Mucosa of rectum (tissue), 2 donors: ENCODE results near the gene C1orf50.

Experiments used
- H3K27ac ChIP-seq, 2 donors: one replicate each; pipeline ENCODE4 v1.7.0; 2013; ENCODE audit warnings: inconsistent platforms in 2 of 2, low read depth in 2 of 2, low read length in 2 of 2
- H3K27me3 ChIP-seq, 2 donors: one replicate each; pipeline ENCODE4 v1.7.0; 2013; ENCODE audit warnings: low read length in 2 of 2; ENCODE audit not compliant: control insufficient read depth in 2 of 2, insufficient read depth in 2 of 2
- H3K36me3 ChIP-seq, 2 donors: one replicate each; pipeline ENCODE4 v1.7.0; 2013; ENCODE audit warnings: low read length in 2 of 2; ENCODE audit not compliant: control insufficient read depth in 2 of 2, insufficient read depth in 2 of 2
- H3K4me1 ChIP-seq, 2 donors: one replicate each; pipeline ENCODE4 v1.7.0; 2013; ENCODE audit warnings: low read length in 2 of 2, mild to moderate bottlenecking in 1 of 2; ENCODE audit not compliant: control insufficient read depth in 2 of 2, insufficient read depth in 2 of 2
- H3K4me3 ChIP-seq, 2 donors: one replicate each; pipeline ENCODE4 v1.7.0; 2013; ENCODE audit warnings: low read length in 2 of 2
- H3K9ac ChIP-seq, 2 donors: one replicate each; pipeline ENCODE4 v1.7.0; 2013; ENCODE audit warnings: low read length in 2 of 2, low read depth in 1 of 2, mild to moderate bottlenecking in 1 of 2
- H3K9me3 ChIP-seq, 2 donors: one replicate each; pipeline ENCODE4 v1.7.0; 2013; ENCODE audit warnings: low read length in 2 of 2; ENCODE audit not compliant: control insufficient read depth in 2 of 2
- donor health status: healthy.
- donor health status: Normal muscosa, but diverticular disease.

C1orf50 gene

DNA sequence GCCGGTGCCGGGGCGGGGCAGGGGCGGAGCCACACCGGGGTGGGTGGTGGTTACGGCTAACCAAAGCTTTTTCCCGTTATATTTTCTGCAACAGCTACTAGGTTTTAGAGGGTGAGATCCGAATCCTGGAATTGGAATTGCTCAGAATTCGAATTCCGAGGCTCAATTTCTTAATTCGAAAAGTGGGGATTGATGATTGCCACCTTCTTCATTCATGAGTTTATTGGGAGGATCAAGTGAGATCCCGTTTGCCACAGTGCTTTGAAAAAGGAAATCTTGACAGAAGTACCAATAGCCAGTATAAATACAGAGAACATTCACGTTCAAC lies 50.4 kb downstream of the C1orf50 start:
- Histone ChIP-seq H3K27ac (peak overlapping the region; percentile 98 to 100), H3K9ac (peak overlapping the region in 1 of 2 donors; percentile 27), H3K4me1 (peaks cover 13 to 14% of the 10 kb centered on the region in 2 donors), H3K27me3 (no peaks in the 10 kb centered on the region), H3K9me3 (no peaks in the 10 kb centered on the region), H3K4me3 (peak overlapping the region; percentile 77 to 92), H3K36me3 (no peaks in the 10 kb centered on the region)

- no peaks in the 10 kb centered on the region for H3K9me3 ChIP-seq
- no peaks in the 10 kb centered on the region for H3K27me3 ChIP-seq
- H3K4me3 ChIP-seq = peak overlapping the region; percentile 77 to 92
- H3K36me3 ChIP-seq = no peaks in the 10 kb centered on the region
- H3K9ac ChIP-seq = no peak overlapping the region
- H3K4me1 ChIP-seq = peaks cover 13 to 15% of the 10 kb centered on the region in 2 donors
- H3K27ac ChIP-seq = no peak overlapping the region
Observed at GRCh38 chr1:42817976-42818375, 50.9 kb downstream of the C1orf50 start.

DNA sequence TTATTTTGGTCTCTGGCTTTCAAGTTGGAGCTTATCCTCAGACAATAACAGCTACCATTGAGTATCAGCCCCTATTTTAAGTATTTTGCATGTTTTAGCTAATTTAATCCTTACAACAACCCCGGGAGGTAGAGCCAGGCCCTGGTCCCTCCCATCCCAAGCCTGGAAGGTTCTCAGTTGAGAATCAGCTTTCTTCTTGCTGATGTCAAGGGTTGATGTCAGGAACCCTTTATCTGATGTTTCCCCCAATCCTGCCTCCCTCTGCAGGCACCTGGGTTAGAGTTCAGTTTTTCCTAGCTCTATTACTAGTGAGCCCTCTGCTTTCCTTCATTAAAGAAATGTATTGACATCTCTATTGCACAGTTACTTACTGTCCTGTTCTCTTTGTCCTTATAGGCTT lies 53.8 kb downstream of the C1orf50 start:
- Histone ChIP-seq H3K4me3 (no peak overlapping the region), H3K27ac (no peak overlapping the region), H3K9me3 (no peaks in the 10 kb centered on the region), H3K36me3 (peaks cover 0 to 2% of the 10 kb centered on the region in 2 donors), H3K9ac (no peak overlapping the region), H3K4me1 (peaks cover 13 to 15% of the 10 kb centered on the region in 2 donors), H3K27me3 (no peaks in the 10 kb centered on the region)

DNA sequence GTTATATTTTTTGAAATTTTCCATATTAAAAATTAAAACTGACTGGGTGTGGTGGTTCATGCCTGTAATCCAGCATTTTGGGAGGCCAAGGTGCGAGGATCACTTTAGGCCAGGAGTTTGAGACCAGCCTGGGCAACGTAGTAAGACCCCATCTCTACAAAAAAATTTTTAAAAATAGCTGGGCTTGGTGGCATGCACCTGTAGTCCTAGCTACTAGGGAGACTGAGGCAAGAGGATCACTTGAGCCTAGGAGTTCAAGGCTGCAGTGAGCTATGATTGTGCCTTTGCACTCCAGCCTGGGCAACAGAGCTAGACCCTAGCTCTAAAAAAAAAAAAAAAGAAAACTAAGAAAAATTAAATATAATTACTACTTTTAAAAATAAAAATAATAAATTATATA lies 54.6 kb downstream of the C1orf50 start:
- Histone ChIP-seq H3K4me3 (no peak overlapping the region), H3K4me1 (peaks cover 7% of the 10 kb centered on the region in 2 donors), H3K36me3 (peaks cover 0 to 2% of the 10 kb centered on the region in 2 donors), H3K27ac (no peak overlapping the region), H3K9ac (no peak overlapping the region), H3K27me3 (no peaks in the 10 kb centered on the region), H3K9me3 (no peaks in the 10 kb centered on the region)

DNA sequence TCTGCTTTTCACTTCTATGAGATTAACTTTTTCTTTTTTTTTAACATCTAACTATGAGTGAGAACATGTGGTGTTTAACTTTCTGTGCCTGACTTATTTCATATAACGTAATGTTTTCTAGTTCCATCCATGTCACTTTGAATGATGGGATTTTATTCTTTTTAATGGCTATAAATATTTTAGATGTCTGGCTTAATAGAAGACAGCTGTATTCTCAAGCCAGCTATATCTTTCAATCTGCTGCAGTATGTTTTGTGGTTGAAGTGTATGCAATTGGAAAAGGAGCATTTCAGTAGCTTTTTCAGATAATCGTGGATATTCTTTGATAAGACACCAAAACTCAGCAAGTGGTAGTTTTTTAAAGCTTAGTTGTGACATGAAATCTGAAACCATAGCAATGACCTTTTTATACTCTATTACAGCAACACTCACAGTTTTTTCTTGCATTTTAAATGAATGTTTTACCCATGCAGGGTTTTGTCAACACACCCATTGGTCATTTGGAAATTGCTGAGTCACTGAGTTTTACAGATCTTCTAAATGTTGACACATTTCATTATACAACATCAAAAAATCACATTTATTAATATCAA lies 55.8 kb downstream of the C1orf50 start:
- peaks cover 2% of the 10 kb centered on the region in 2 donors for H3K4me1 ChIP-seq
- H3K27me3 ChIP-seq = no peaks in the 10 kb centered on the region
- no peak overlapping the region for H3K9ac ChIP-seq
- no peak overlapping the region for H3K27ac ChIP-seq
- no peaks in the 10 kb centered on the region for H3K9me3 ChIP-seq
- H3K4me3 ChIP-seq = no peak overlapping the region
- peaks cover 0 to 2% of the 10 kb centered on the region in 2 donors for H3K36me3 ChIP-seq

- no peak overlapping the region for H3K9ac ChIP-seq
- no peak overlapping the region for H3K27ac ChIP-seq
- no peak overlapping the region for H3K4me3 ChIP-seq
- H3K27me3 ChIP-seq = no peaks in the 10 kb centered on the region
- H3K36me3 ChIP-seq = peaks cover 0 to 2% of the 10 kb centered on the region in 2 donors
- H3K4me1 ChIP-seq = peaks cover 0 to 2% of the 10 kb centered on the region in 2 donors
- no peaks in the 10 kb centered on the region for H3K9me3 ChIP-seq
Observed at GRCh38 chr1:42824481-42825035, 57.5 kb downstream of the C1orf50 start.

GRCh38 chr1:42825036-42825851 lies 58.2 kb downstream of the C1orf50 start:
- Histone ChIP-seq H3K4me1 (peaks cover 0 to 2% of the 10 kb centered on the region in 2 donors), H3K9me3 (no peaks in the 10 kb centered on the region), H3K27ac (no peak overlapping the region)

More at GRCh38 chr1:42825036-42825851, 58.2 kb downstream of the C1orf50 start:
- Histone ChIP-seq H3K27me3 (no peaks in the 10 kb centered on the region), H3K9ac (no peak overlapping the region), H3K36me3 (peaks cover 2 to 3% of the 10 kb centered on the region in 2 donors), H3K4me3 (no peak overlapping the region)
